22Rv1 (cell line): ENCODE measurements around the gene PRIMA1.

Experiments
- ZFX ChIP-seq: fragments of 450-650 bp; IDR thresholded peaks from 2 replicates; pipeline ENCODE4 v1.6.1; 2017; ENCODE audit warnings: antibody characterized with exemption, borderline replicate concordance
- TF ChIP-seq, protein P1 (sequence below): fragments of 450-650 bp; IDR thresholded peaks from 2 replicates; pipeline ENCODE4 v1.5.1; 2017; ENCODE audit warnings: mild to moderate bottlenecking

DNA sequence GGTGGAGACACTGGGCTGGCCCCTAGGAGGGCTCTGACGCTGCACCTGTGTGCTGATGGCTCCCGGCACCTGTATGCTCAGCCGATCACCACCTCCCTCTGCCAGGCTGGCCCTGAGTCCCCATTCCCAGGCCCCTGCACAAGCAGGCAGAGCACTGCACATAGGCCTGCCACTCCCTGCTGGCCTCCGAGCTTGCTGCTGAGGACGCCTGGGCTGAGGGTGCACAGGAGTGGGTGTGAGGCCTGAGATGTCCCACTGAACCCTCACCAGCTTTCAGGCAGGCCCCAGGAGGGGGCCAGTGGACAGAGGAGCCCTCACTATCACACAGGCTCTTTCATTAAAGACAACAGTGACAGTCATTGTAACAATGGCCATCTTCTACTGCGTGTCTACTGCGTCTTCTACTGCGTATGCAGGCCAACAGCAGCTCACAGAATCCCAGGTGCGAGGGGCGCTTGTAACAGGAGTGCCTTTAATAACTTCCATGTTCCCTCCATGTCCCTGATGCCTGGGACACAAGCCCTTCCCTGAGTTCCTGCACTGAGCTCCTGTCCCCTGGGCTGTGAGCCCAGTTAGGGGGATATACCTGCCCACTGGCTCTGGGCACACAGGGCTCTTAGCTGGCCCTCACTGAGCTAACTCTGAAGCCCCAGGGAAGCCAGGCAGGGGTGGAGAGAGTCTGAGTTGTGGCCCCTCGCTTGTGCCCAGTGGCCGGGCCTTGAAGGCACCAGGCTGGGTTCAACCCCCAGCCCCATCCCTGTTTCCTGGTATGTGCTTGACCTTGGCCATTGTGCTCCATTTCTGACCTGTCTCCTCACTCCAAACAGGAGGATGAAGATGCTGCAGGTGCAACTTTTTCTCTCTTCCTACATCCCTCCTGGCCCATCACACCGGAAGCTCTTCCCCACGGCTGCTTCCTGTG lies 71.3 kb downstream of the PRIMA1 start:
- TF ChIP-seq, protein P1, sequence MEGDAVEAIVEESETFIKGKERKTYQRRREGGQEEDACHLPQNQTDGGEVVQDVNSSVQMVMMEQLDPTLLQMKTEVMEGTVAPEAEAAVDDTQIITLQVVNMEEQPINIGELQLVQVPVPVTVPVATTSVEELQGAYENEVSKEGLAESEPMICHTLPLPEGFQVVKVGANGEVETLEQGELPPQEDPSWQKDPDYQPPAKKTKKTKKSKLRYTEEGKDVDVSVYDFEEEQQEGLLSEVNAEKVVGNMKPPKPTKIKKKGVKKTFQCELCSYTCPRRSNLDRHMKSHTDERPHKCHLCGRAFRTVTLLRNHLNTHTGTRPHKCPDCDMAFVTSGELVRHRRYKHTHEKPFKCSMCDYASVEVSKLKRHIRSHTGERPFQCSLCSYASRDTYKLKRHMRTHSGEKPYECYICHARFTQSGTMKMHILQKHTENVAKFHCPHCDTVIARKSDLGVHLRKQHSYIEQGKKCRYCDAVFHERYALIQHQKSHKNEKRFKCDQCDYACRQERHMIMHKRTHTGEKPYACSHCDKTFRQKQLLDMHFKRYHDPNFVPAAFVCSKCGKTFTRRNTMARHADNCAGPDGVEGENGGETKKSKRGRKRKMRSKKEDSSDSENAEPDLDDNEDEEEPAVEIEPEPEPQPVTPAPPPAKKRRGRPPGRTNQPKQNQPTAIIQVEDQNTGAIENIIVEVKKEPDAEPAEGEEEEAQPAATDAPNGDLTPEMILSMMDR = no peak
- TF ChIP-seq ZFX = no peak
